ENCODE results near the gene ACSS1.

- no peak for TF ChIP-seq GATA2 (IDR thresholded peaks at IDR 0.05; ENCODE audit: low read depth, low read length)
- TF ChIP-seq GATA3 (IDR thresholded peaks at IDR 0.05; ENCODE audit: low read depth, low read length) = no peak
These were observed 43.0 kb upstream of the ACSS1 start for GRCh38 chr20:25100914-25101313.
